Anterior cingulate cortex (tissue), 58 donors: ENCODE data around the gene DAGLA.

Experiments
- DNase-seq, 58 donors: peaks; one replicate each; lab custom pipeline; 2025; lab: John Stamatoyannopoulos, UW

DAGLA gene

DNA sequence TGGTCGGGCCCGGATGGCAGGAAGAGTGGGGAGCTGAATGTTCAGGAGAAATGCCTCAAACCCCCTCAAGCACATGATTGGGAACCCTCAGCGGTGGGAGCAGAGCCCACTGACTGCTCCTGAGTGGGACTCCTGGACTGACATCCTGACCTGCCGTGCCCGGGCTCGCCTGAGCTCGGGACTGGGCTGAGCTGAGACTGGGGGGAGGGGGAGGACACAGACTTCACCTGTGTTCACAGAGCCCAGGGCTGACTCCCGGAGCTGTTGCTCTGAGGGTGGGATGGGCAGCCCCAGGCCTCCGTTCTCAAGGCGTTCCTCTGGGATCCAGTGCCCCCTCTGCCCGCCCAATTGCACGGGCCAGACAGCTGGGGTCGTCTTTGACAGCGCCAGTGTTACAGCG lies 24.6 kb downstream of the DAGLA start:
- DNase-seq, result no peak

DNA sequence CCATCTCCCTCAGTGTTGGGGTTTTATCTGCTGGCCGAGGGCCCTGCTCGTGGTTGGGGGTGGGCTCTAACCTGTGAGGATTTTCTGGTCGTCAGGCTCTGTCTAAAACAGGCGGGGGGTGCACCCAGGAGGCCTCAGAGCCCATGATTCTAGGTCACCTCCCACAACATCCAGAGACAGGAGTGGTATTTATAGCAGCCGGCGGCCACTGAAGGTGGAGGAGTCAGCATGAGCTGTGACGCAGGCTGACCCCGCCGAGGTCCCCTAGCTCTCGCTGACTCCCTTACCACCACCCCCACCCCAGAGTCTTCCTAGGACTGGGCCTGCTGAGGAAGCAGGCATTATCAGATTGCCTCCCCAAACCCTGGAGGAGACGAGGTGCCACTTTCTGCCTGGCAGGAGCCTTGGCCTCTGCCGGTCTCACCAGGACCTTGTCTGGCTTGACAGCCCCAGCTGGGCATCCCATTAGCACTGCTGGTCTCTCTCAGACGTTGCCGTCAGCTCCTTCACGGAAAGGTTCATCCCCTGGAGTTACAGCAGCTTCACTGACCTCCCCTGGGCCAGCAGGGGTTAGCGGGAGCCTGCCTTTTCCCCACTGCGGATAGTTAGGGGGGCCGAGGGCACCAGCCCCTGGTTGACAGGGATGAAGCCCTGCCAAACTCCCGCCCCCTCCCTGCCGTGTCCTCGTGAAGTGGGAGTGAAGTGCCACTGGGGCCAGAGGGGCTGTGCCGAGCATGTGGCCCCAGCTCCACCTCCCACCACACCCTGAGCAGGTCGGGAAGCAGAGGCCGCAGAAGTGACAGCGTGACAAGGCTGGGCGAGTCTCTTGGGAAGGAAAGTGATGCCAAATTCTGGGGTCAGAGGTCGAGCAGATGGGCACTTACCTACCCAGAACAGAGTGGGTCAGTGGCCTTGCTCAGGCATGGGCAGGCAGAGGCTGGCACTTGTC lies 26.5 kb downstream of the DAGLA start:
- DNase-seq, result no peak

DNA sequence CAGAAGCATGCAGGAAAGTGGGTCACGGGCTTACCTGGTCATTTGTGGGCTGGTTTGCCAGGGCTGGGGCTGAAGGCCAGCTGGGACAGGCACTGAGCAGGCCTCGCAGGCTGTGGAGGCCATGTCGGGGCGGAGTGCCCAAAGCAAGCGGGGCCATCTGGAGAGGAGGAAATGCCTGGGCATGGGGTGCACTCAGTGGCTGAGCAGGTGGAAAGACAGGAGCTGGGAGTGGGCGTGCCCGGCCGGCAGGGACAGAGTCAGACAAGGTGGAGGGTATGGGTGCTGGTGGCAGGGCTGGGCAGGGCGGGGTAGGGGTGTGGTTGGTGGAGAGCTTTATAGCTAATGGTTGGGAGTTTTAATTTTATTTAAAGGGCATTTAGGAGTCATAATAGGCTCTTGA lies 27.4 kb downstream of the DAGLA start:
- no peak for DNase-seq

DNA sequence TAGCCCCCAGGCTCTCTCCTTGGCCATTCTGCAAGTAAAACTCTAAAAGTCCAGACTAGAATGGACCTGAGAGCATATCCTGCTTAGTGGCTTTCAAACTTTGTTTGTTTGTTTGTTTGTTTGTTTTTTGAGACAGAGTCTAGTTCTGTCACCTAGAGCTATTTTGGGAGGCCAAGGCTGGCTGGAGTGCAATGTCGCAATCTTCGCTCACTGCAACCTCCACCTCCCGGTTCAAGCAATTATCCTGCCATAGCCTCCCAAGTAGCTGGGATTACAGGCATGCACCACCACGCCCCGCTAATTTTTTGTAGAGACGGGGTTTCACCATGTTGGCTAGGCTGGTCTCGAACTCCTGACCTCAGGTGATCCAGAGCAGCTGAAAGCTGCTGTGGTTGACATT lies 28.9 kb downstream of the DAGLA start:
- DNase-seq, result no peak

DNA sequence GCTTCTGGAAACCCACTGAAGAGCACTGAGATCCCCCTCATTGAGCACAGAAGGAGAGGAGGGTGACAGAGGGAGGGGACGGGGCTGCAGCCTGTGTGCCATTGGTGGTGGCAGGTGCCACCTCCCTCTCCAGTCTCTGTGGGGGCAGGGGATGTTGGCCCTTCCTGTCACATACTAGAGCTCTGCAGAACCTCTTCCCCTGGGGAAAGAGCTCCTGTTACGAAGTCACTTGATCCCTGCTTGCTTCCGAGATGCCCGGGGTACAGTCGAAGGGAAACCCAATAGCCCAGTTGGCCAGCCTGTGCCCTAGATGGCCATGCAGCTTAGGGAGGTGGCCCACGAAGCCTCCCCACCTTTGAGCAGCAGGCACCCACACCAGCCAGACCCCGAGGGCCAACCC lies 29.4 kb downstream of the DAGLA start:
- no peak for DNase-seq

DNA sequence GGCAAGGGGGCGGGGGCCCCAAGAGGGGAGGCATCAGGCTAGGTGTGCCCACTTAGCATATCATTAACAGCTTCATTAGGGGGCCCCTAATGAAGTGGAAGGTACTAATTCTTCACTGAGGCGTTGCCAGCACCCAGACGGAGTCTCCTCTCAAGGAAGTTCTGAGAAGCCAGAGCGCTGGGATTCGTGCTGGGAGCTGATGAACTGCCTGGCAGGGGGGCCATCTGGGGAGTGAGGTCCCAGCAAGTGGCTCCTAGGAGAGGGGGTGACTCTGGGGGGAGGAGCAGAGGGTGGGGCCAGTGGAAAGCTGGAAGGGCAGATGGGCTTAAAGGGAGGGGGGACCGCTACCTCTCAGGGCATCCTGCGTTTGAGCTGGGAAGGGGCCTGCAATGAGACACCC lies 29.8 kb downstream of the DAGLA start:
- DNase-seq, result no peak

DNA sequence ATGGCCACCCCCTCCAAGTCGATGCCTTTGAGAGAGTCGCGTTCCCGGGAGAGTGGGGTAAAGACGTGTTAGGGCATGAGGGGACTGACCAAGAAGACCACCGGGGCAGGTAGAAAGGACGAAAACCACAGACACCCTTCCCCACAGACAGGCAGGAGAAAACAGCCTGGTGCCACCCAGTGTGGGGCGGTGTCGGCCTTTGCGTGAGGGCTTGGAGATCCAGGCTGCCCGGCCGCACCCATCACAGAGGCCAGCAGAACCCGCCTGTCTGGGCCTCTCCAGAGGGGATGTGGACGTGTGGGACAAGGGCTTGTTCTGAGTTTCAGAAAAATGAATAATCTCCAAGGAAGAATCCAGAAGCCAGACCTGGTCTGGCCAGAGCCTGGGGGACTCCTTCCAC lies 30.8 kb downstream of the DAGLA start:
- no peak for DNase-seq

DNA sequence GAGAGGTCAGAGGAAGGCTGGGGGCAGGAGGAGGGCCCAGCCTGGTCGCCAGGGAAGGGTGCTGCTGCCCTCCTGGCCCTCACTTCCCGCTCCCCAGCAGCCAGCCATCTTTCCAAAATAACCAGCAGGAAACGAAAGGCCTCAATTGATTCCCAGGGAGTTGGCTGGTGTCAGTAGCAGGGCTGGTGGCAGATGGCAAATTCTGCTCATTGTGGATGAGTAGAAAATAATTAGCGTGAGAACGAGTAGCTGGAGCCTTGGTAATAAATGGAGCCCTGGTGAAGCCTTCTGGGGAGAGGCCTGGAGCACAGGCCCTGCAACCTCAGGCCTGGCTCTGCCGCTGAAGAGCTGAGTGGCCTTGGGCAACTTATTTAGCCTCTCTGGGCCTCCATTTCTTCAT lies 31.3 kb downstream of the DAGLA start:
- peak in 5 of 58 donors; percentile 15 to 26 (median 19) for DNase-seq

DNA sequence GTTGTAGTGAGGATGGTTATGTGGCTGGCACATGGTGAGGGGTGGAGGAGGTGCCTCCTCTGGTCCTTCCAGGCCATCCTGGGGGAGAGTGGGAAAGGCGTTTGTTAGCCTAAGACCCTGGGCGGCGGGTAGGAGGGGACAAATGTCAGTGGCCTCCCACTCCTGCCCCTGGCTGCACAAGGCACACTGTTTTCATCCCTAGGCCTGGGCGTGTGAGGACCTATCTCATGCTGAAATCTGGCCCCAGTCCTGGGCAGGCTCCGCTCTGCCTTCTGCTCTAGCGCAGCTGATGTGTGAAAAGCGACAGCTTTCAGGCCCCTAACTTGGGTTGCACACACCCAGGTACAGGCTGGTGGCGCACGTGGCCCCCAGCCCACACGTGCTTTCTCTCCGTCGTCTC lies 32.1 kb downstream of the DAGLA start:
- DNase-seq, result peak in 1 of 58 donors; percentile 33

DNA sequence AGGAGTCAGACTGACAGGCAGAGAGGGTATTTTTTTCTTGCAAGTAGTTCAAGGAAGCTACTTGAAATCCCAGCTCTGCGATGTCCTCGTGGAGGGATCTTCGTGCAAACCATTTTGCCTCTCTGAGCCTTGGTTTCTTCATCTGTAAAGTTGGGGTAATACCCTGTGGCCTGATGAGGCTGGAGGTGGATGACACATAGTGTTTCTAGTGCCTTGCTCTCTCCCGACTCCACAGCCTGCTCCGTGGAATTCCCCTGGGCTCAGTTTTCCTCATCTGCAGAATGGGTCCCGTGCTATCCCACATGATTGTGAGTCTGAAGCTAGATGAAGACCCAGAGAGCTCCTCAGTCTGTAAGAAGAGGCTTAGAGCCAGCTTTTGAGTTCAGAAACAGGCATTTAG lies 32.7 kb downstream of the DAGLA start:
- no peak for DNase-seq

DNA sequence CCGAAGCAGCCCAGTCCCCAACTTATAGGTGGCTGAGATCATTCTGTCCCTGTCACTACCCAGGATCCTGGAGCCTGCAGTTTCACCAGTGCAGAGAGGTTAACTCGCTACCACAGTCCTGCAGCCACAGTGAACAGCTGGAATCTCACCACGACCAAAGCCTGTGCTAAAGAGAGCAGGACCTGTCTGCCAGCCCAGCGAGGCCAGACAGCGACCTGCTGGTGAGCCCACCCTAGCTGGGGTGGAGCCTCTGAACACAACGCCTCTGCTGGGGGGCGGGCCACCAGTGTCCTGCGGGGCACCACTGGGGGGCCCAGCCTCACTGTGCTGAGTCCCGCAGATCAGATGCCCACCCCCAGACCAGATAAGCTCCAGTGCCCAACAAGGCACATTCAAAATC lies 33.3 kb downstream of the DAGLA start:
- DNase-seq, result no peak

DNA sequence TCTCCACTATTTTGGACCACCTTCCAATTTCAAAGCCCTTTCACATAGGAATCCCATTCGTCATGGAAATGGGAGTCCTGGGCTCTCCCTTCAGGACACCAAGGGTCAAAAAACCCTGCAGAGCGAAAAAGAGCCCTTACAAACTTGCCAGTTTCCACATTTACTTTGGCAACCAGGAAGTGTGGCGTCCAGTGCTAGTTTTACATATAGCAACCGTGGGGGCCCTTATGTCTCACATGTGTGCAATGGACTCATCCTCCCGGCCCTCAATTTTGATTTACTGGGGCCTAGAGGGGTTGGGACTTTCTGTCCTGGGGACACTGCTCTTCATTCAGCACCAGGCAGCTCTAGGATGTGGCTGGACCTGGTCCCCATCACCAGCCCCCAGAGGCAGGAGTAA lies 33.7 kb downstream of the DAGLA start:
- DNase-seq, result no peak

DNA sequence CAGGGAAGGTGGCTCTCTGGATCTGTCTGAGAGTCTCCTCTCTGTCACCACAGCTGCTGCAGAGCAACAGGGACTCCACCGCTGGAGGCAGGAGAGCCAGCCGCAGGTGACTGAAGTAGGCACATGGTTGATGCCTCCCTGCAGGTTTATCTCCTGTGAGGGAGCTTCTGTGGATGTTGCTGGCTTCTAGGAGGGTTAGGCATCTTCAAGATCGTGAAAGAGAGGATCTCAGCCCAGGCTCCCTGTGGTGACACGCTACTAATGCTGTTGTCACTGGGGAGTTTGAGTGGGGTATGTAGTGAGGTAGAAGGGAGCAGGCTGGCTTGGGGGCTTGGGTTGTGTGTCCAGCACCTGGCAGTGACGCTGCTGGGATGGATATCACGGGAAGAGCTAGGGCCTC lies 34.1 kb downstream of the DAGLA start:
- no peak for DNase-seq

DNA sequence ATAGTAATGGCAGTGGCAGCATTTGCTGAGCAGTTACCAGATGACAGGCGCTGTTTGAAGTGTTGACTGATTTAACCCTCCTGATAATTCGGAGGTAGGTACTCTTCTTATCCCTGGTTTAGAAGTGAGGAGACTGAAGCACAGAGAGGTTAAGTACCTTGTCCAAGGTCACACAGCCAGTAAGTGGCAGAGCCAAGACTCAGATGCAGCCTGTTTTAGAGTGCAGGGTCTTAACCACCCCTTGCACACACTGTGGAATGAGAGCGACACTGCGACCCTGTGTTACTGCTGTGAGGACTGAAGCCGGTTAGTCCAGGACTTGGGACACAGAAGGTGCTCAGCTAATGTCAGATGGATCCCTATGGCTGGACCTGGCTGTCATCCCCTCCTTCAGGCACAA lies 34.7 kb downstream of the DAGLA start:
- DNase-seq, result no peak

DNA sequence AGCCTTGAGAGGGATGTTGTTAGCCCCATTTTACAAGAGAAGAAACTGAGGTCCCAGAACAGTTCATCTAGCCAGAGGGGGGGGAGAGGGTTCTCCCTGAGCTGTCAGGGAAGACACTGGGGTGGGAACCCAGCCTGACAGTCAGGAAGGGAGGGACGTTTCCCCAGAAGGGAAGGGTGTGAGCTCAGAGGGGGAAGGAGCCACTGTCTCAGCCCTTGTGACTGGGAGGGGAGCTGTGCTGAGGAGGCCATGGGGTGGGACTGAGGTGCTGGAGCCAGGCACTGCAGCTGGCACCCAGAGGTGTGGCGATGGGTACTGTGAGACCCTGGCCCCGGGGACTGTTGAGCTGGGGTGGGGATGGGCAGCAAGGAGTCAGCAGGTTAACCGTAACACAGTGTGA lies 35.7 kb downstream of the DAGLA start:
- DNase-seq, result no peak

DNA sequence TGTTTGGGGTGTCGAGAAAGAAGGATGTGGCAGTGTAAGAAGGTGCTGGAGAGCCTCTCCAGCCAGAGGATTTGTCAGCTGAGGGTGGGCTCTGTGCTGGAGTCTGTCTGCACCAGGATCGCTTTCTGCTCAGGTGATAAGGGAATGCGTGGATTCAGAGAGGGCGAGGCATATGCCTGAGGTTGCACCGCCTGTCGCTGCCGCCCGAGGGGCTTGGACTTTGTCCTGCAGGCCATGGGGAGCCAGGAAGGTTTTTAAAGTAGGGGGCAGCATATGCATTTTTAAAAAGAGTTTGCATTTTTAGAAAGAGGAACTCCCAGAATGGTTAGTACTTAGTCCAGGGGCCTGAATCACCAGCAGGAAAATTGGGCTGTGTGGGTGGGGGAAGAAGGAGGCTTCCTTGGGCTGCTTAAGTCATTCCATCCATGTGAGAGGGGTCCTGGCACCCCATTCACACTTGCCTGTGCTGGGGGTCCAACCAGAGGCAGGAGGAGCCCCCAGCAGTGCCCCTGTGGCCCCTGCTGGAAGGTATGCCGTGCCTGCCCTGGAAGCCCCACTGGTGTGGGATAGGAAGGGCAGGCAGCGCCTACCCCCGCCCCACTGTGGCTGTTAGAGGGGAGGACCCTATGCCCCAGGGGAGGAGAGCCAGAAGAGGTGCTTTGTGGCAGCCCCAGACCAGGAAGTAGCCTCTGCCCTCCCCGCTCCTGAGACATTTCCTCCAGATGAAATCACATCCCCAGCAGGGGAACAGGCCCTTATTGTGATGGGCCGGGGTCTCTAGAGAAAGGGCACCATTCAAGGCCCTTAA lies 36.5 kb downstream of the DAGLA start:
- DNase-seq, result no peak

DNA sequence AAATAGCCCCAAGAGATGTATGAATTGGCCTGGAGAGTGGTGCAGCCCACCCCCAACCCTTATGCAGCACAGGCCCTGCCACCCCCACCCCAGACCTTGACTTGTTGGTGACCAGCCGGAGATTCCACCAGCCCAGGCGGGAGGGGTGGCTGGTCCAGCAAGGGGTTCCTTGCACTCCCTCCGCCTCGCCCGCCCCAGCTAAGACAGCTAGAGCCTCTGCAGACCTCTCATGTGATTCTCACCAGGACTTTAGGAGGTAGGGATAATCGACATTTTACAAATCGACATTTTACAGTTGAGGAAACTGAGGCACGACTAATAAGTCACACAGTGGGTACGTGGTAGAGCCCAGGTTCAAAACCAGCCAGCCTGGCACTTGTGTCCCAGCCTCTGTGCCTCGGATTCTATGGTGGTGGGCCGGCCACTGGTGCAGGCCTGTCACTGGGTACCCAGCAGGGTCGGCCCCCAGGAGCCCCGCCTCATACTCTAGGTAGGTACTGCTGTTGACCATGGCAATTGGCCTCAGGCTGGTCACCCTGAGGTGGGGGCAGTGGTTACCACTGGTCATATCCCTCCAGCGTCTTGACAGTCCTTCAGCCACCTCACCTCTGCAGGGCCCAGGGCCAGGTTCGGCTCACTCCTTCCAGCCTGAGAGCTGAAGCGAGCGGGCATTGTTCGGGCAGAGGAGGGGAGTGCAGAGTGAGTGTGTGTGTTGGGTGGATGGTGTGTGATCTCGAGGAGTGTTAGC lies 37.3 kb downstream of the DAGLA start:
- DNase-seq, result no peak

DNA sequence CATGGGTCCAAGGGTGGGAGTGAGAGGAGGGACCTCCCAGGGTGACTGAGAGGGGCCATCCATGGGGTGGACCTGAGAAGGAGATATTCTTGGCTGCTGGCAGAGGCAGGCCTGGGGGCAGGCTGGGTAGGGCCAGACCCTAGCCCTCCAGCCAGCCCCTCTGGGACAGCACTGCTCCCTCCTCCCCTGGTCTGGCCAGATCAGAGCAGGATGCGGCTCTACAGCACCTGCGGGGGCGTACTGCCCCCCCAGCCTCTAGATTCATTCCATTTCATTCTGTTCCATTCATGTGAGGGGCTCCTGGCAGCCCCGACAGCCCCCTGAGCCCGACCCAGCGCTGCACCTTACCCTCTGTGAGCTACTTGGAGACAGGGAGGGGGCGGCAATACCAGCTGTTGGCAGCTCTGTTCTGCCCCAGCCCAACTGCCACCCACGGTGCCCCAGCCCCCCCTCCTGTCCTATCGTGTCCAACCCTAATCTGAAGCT lies 37.9 kb downstream of the DAGLA start:
- no peak for DNase-seq

DNA sequence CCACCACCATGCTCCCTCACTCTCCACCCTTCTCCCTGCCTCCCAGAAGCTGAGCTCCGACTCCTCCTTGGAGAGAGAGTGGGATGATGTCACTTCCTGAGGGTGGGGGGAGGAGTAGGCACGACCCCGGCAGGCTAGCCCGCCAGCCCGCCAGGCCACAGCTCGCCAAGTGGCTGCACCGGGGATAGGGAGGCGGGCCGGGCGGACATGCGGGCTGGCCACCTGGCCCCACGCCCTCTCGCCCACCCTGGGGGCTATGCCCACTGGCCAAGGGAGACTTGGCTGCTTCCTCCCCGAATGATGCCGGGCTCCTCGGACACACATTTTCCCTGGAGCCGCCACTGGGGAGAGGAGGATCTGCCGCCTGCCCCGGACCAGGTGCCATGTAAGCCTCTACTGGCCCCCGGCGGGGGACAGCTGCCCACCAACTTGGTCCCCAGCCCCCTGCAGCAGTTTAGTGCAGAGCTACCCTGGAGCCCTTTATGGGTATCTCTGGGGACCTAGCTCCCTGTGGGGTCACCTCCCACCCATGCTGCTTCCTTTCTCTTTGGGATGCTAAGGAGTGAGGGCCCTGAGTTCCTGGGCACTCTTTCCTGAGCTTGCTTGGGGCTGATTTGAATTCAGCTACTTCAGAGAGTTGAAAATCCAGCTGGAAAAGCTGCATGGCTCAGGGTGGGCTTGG lies 38.6 kb downstream of the DAGLA start:
- peak in 35 of 58 donors; percentile 13 to 72 (median 38) for DNase-seq

DNA sequence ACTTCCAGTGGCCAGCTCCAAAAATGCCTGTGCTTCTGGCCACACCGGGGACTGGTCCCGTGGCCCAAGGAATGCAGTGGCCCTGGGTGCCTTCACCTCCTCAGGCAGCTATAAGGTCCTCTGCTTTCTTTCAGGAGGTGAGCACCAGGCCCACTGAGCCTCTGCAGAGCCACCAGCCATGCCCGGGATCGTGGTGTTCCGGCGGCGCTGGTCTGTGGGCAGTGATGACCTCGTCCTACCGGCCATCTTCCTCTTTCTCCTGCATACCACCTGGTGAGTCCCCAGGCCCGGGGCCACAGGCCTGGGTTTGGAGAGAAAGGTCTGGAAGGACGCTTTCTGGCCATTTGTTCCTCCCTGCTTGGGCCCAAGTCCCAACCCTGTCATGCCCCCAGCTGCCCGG lies 39.8 kb downstream of the DAGLA start:
- DNase-seq, result no peak
